Karpas-422 (cell line): ENCODE data around the gene KRT79. TPM values are rescaled to one million over a fixed set of nuclear protein-coding genes. Genes with fewer than 3 reads are reported as not detected.

Source experiments
- DNase-seq: peaks from one replicate; pipeline ENCODE4 v3.0.0-alpha.2; 2015
- H2AFZ ChIP-seq: fragments of 200-600 bp; sonication (generic); 2 replicates; pipeline ENCODE4 v1.6.1; 2014; ENCODE audit warnings: antibody characterized with exemption, low read length, mixed read lengths
- H3K27ac ChIP-seq: fragments of 200-600 bp; sonication (generic); 2 replicates; pipeline ENCODE4 v1.5.1; 2014; ENCODE audit warnings: mild to moderate bottlenecking, low read length, moderate library complexity
- H3K27me3 ChIP-seq: fragments of 200-600 bp; sonication (generic); 2 replicates; pipeline ENCODE4 v1.6.1; 2014; ENCODE audit warnings: low read length, mixed read lengths
- H3K36me3 ChIP-seq: fragments of 200-600 bp; sonication (generic); 2 replicates; pipeline ENCODE4 v1.6.1; 2014; ENCODE audit warnings: low read length, mixed read lengths; ENCODE audit not compliant: insufficient read depth
- H3K4me1 ChIP-seq: fragments of 200-600 bp; sonication (generic); 2 replicates; pipeline ENCODE4 v1.6.1; 2014; ENCODE audit warnings: mild to moderate bottlenecking, low read length, mixed read lengths
- H3K4me2 ChIP-seq: fragments of 200-600 bp; sonication (generic); 2 replicates; pipeline ENCODE4 v1.6.1; 2014; ENCODE audit warnings: low read length, low read depth, mild to moderate bottlenecking; ENCODE audit not compliant: poor library complexity, severe bottlenecking
- H3K4me3 ChIP-seq: fragments of 200-600 bp; sonication (generic); 2 replicates; pipeline ENCODE4 v1.5.1; 2014; ENCODE audit warnings: mild to moderate bottlenecking, antibody characterized with exemption, low read length, mixed read lengths
- H3K79me2 ChIP-seq: fragments of 200-600 bp; sonication (generic); 2 replicates; pipeline ENCODE4 v1.6.1; 2014; ENCODE audit warnings: mild to moderate bottlenecking, low read length, mixed read lengths
- H3K9ac ChIP-seq: fragments of 200-600 bp; sonication (generic); 2 replicates; pipeline ENCODE4 v1.6.0; 2014; ENCODE audit warnings: low read length
- H3K9me2 ChIP-seq: fragments of 200-600 bp; sonication (generic), shearing (Covaris generic); replicated peaks from 2 replicates; pipeline ENCODE4 v1.6.0; 2014; ENCODE audit warnings: mild to moderate bottlenecking, low read length, moderate library complexity; ENCODE audit not compliant: insufficient read depth
- H3K9me3 ChIP-seq: fragments of 300-700, 200-600 bp; sonication (generic); 2 replicates; pipeline ENCODE4 v1.6.1; 2014; ENCODE audit warnings: low read length, mixed read lengths
- H4K20me1 ChIP-seq: fragments of 200-600 bp; sonication (generic); 2 replicates; pipeline ENCODE4 v1.6.1; 2014; ENCODE audit warnings: mild to moderate bottlenecking, antibody characterized with exemption, low read length, low read depth; ENCODE audit not compliant: insufficient read depth
- total RNA-seq: library from RNA; depleted of rRNA; stranded (reverse); fragments of >200 nt; shearing (Covaris generic); gene quantifications from 2 replicates; pipeline ENCODE4 v1.2.3, GENCODE V29; 2014; ENCODE audit warnings: low replicate concordance

Gene KRT79
- total RNA-seq, 1 experiment from 2014 or later: not detected

GRCh38 chr12:52783563-52784316 lies 50.4 kb downstream of the KRT79 start:
- Histone ChIP-seq H3K4me2 (no peak overlapping the region), H2AFZ (no peak overlapping the region), H3K27me3 (no peaks in the 10 kb centered on the region), H3K4me3 (no peak overlapping the region), H3K4me1 (peaks cover 21% of the 10 kb centered on the region), H3K27ac (no peak overlapping the region), H4K20me1 (peaks cover 9% of the 10 kb centered on the region; the same call in 1 of the 2 replicates), H3K36me3 (no peaks in the 10 kb centered on the region), H3K9me2 (no peaks in the 10 kb centered on the region), H3K9me3 (no peaks in the 10 kb centered on the region), H3K9ac (no peak overlapping the region), H3K79me2 (no peaks in the 10 kb centered on the region)
- DNase-seq: no peak

GRCh38 chr12:52782502-52782901 lies 51.6 kb downstream of the KRT79 start:
- no peak overlapping the region for H3K4me2 ChIP-seq
- H3K36me3 ChIP-seq: no peaks in the 10 kb centered on the region
- no peak overlapping the region for H3K27ac ChIP-seq
- no peak overlapping the region for H3K4me3 ChIP-seq
- no peaks in the 10 kb centered on the region for H3K9me3 ChIP-seq
- H2AFZ ChIP-seq: no peak overlapping the region
- DNase-seq: peak; percentile 16
- H4K20me1 ChIP-seq: peaks cover 5% of the 10 kb centered on the region; the same call in 1 of the 2 replicates
- H3K9ac ChIP-seq: no peak overlapping the region
- H3K79me2 ChIP-seq: no peaks in the 10 kb centered on the region
- peaks cover 16% of the 10 kb centered on the region for H3K4me1 ChIP-seq
- H3K27me3 ChIP-seq: no peaks in the 10 kb centered on the region
- H3K9me2 ChIP-seq: no peaks in the 10 kb centered on the region

DNA sequence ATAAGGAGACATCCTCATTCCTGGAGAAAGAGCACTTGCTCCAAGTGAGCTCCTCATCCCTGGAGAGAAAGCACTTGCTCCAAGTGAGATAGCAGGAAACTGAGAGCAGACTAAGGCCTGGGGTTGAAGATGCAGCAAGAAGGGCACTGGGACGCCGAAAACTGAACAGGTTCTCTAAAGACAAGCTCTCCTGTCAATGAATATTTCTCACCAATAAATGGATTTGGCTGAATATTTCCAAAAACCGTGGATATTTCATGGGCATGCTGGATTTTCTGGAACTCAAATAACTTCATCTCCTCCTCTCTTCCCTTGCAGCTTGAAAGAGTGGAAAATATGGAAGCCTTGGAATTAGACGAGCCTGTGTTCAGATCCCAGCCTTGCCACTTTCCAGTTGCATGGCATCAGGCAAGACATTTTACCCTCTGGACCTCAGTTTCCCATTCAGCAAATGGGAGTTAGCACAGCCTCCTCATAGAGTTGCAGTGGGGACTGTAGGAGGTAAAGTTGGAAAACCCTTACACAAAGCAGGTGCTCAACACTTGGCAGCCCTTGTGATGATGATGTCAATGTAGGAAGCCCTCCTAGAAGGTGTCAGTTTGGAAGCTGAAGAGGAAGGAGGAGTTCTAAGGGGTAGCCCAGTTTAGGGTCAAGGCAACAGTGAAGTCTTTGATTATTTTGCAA lies 52.6 kb downstream of the KRT79 start:
- Histone ChIP-seq H4K20me1 (peaks cover 5% of the 10 kb centered on the region; the same call in 1 of the 2 replicates), H3K27ac (no peak overlapping the region), H3K27me3 (no peaks in the 10 kb centered on the region), H3K36me3 (no peaks in the 10 kb centered on the region), H3K9ac (no peak overlapping the region), H3K79me2 (no peaks in the 10 kb centered on the region), H3K4me3 (no peak overlapping the region), H3K9me3 (no peaks in the 10 kb centered on the region), H3K4me1 (peaks cover 16% of the 10 kb centered on the region), H3K4me2 (no peak overlapping the region), H2AFZ (no peak overlapping the region), H3K9me2 (no peaks in the 10 kb centered on the region)
- DNase-seq: peak; percentile 39

DNA sequence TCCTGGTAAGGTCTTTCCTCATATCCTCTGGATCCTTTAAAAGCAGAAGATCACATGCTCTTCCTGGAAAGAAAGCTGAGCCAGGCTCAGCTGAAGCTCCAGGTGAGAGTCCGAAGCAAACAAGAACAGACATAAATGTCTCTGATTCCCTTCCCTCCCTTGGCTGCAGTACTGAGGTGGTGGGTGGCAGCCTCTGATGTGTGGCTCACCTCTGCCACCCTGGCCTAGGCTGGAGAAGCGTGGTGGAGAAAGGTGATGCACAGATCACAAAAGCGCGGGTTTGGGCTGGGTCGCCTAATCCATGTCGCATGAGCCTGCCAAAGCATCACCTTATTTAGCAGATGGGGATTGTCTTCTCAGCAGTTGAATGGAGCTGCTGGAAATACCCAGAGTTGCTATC lies 54.2 kb downstream of the KRT79 start:
- Histone ChIP-seq H3K9me3 (no peaks in the 10 kb centered on the region), H3K36me3 (no peaks in the 10 kb centered on the region), H3K79me2 (no peaks in the 10 kb centered on the region), H3K9me2 (no peaks in the 10 kb centered on the region), H2AFZ (no peak overlapping the region), H3K27ac (no peak overlapping the region), H4K20me1 (peaks cover 5% of the 10 kb centered on the region; the same call in 1 of the 2 replicates), H3K27me3 (no peaks in the 10 kb centered on the region), H3K9ac (no peak overlapping the region), H3K4me2 (no peak overlapping the region), H3K4me3 (no peak overlapping the region), H3K4me1 (peaks cover 9% of the 10 kb centered on the region)
- DNase-seq: no peak

DNA sequence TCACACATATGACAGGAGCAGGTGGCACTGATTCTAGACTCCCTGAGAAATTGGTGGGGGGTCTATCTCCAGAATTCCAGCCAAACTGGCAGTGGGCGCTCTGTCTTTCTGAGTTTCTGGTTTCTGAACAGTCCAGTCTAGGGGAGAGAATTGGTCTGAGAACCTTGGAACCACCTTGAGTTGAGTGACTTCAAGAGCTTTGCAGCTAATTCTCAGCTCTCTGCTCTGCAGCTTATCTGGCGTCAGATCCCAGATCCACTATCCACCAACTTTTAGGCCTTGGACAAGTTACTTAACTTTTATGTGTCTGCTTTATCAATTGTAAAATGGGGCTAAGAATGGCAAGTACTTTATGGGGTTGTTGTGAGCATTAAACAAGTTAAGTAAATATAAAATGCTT lies 55.3 kb downstream of the KRT79 start:
- no peak overlapping the region for H3K27ac ChIP-seq
- H3K9me3 ChIP-seq: no peaks in the 10 kb centered on the region
- H3K4me1 ChIP-seq: peaks cover 4% of the 10 kb centered on the region
- H3K36me3 ChIP-seq: no peaks in the 10 kb centered on the region
- H3K4me3 ChIP-seq: no peak overlapping the region
- no peaks in the 10 kb centered on the region for H3K9me2 ChIP-seq
- no peaks in the 10 kb centered on the region for H3K79me2 ChIP-seq
- H3K27me3 ChIP-seq: no peaks in the 10 kb centered on the region
- no peak overlapping the region for H3K4me2 ChIP-seq
- peak; percentile 31 for DNase-seq
- H3K9ac ChIP-seq: no peak overlapping the region
- H4K20me1 ChIP-seq: peaks cover 5% of the 10 kb centered on the region; the same call in 1 of the 2 replicates
- H2AFZ ChIP-seq: no peak overlapping the region

DNA sequence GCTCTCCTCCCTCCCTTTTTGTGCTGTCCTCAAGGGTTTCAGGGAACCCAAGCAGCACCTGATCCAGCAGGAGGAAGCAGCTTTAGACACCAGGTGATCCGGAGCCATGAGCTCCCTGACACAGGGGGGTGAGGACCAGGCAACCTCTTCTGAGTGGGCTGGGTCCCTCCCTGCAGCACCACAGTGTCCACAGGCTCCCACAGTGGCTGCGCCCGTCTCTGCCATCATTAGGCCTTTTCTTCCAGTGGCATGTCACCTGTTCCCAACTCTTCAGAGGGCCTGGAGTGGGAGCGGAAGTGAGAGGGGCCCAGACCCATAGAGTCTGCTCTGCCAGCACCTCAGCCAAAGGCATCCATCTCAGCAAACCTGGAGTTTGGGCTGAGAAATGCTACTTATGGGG lies 56.5 kb downstream of the KRT79 start:
- Histone ChIP-seq H3K4me2 (no peak overlapping the region), H3K9me3 (no peaks in the 10 kb centered on the region), H3K36me3 (no peaks in the 10 kb centered on the region), H3K79me2 (no peaks in the 10 kb centered on the region), H3K9ac (no peak overlapping the region), H4K20me1 (peaks cover 5% of the 10 kb centered on the region; the same call in 1 of the 2 replicates), H3K4me3 (no peak overlapping the region), H3K9me2 (no peaks in the 10 kb centered on the region), H3K27ac (no peak overlapping the region), H3K27me3 (no peaks in the 10 kb centered on the region), H2AFZ (no peak overlapping the region), H3K4me1 (no peaks in the 10 kb centered on the region)
- DNase-seq: no peak

- Histone ChIP-seq H3K4me2 (no peak within 1 kb of the TSS), H3K9me3 (no peaks in the 10 kb centered on the region), H2AFZ (no peak within 1 kb of the TSS), H3K4me3 (no peak within 1 kb of the TSS), H3K9me2 (no peaks in the 10 kb centered on the region), H3K4me1 (no peaks in the 10 kb centered on the region), H3K36me3 (no peaks in the 10 kb centered on the region), H3K9ac (no peak within 1 kb of the TSS), H3K27me3 (no peaks in the 10 kb centered on the region), H4K20me1 (peaks cover 5% of the 10 kb centered on the region; the same call in 1 of the 2 replicates), H3K27ac (no peak within 1 kb of the TSS), H3K79me2 (no peaks in the 10 kb centered on the region)
- no peak for DNase-seq
Observed at GRCh38 chr12:52776913-52777395, 57.2 kb downstream of the KRT79 start, which contains the start of gene KRT76. Gene KRT76 (minus strand): TSS chr12:52777345. CDS start chr12:52777291, 54 bp downstream.

DNA sequence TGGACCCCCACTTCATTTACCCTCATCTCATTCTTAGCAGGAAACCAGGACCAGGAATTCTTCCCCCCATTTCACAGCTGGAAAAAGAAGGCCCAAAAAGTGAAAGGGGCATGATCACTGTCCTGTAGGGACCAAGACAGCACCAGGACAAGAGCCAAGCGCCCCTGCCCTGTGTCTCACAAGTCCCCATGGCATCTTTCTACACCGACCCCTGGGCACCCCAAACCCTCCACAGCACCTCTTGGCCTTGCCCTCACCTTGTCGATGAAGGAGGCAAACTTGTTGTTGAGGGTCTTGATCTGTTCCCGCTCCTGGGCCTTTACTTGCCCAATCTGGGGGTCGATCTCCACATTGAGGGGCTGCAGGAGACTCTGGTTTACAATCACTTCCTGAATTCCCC lies 57.7 kb downstream of the KRT79 start:
- Histone ChIP-seq H3K36me3 (no peaks in the 10 kb centered on the region), H3K27me3 (no peaks in the 10 kb centered on the region), H3K9ac (no peak overlapping the region), H3K4me1 (no peaks in the 10 kb centered on the region), H2AFZ (no peak overlapping the region), H3K4me3 (no peak overlapping the region), H3K4me2 (no peak overlapping the region), H3K9me2 (no peaks in the 10 kb centered on the region), H3K79me2 (no peaks in the 10 kb centered on the region), H4K20me1 (peaks cover 5% of the 10 kb centered on the region; the same call in 1 of the 2 replicates), H3K9me3 (no peaks in the 10 kb centered on the region), H3K27ac (no peak overlapping the region)
- DNase-seq: no peak
